K562 (cell line): ENCODE data around the gene RPL15. TPM values are rescaled to one million over a fixed set of nuclear protein-coding genes. Genes with fewer than 3 reads are reported as not detected.

Experiments
- CHD2 ChIP-seq: IDR thresholded peaks from 2 replicates; pipeline ENCODE4 v1.6.1; 2011; ENCODE audit warnings: low read depth, low read length
- EP400 ChIP-seq: fragments of 450-650 bp; IDR thresholded peaks from 2 replicates; pipeline ENCODE4 v1.6.1; 2017; ENCODE audit warnings: antibody characterized with exemption, mild to moderate bottlenecking, moderate library complexity
- ERF ChIP-seq: fragments of 450-650 bp; formaldehyde crosslinking; IDR thresholded peaks from 2 replicates; pipeline ENCODE4 v1.4.0; 2020; ENCODE audit warnings: mild to moderate bottlenecking, mixed read lengths
- ETS1 ChIP-seq: conservative IDR thresholded peaks from 2 replicates; pipeline ENCODE4 v1.6.1; 2011; ENCODE audit warnings: low read depth, mild to moderate bottlenecking, low read length; ENCODE audit not compliant: control insufficient read depth
- HDAC8 ChIP-seq: fragments of 450-650 bp; IDR thresholded peaks from 2 replicates; pipeline ENCODE4 v1.6.1; 2016; ENCODE audit warnings: mild to moderate bottlenecking, missing genetic modification characterization, moderate library complexity, missing compliant biosample characterization
- MTA3 ChIP-seq: fragments of 450-650 bp; formaldehyde crosslinking; IDR thresholded peaks from 2 replicates; pipeline ENCODE4 v1.6.1; 2017; ENCODE audit warnings: mild to moderate bottlenecking, borderline replicate concordance
- MXI1 ChIP-seq: IDR thresholded peaks from 2 replicates; pipeline ENCODE4 v1.6.1; 2011; ENCODE audit warnings: low read depth, mild to moderate bottlenecking, improper control_type of control experiment, low read length
- NCOA1 ChIP-seq: fragments of 450-650 bp; IDR thresholded peaks from 2 replicates; pipeline ENCODE4 v1.6.1; 2016; ENCODE audit warnings: low read depth
- RFX5 ChIP-seq: IDR thresholded peaks from 2 replicates; pipeline ENCODE4 v1.6.1; 2011; ENCODE audit warnings: low read depth, mild to moderate bottlenecking, improper control_type of control experiment, low read length
- SMAD3 ChIP-seq: fragments of 450-650 bp; formaldehyde crosslinking; conservative IDR thresholded peaks from 2 replicates; pipeline ENCODE4 v1.4.0; 2020; ENCODE audit warnings: mild to moderate bottlenecking
- TCF7 ChIP-seq: sonication (generic); IDR thresholded peaks from 2 replicates; pipeline ENCODE4 v1.6.1; 2016; ENCODE audit warnings: antibody characterized with exemption, borderline replicate concordance
- THRAP3 ChIP-seq: fragments of 450-650 bp; IDR thresholded peaks from 2 replicates; pipeline ENCODE4 v1.6.1; 2016; ENCODE audit warnings: mild to moderate bottlenecking, inconsistent platforms, borderline replicate concordance
- U2AF2 ChIP-seq: fragments of 200-400 bp; formaldehyde crosslinking; optimal IDR thresholded peaks from 2 replicates; pipeline ENCODE3; 2017; ENCODE audit warnings: low read depth, mild to moderate bottlenecking, low read length
- ZBTB1 ChIP-seq: sonication (generic); formaldehyde crosslinking; IDR thresholded peaks from 2 replicates; pipeline ENCODE4 v1.8.1; 2023; ENCODE audit warnings: missing genetic modification reagents, low read depth, mild to moderate bottlenecking, borderline replicate concordance
- ZC3H8 ChIP-seq: fragments of 450-650 bp; IDR thresholded peaks from 2 replicates; pipeline ENCODE4 v1.6.1; 2017
- ZHX1 ChIP-seq: fragments of 150-350 bp; conservative IDR thresholded peaks from 2 replicates; pipeline ENCODE4 v1.6.1; 2014; ENCODE audit warnings: low read length
- ZNF431 ChIP-seq: sonication (generic); formaldehyde crosslinking; IDR thresholded peaks from 2 replicates; pipeline ENCODE4 v1.8.0; 2022; ENCODE audit warnings: mild to moderate bottlenecking, missing genetic modification reagents
- polyA plus RNA-seq, 8 experiments: library from polyadenylated mRNA; depleted of rRNA in 4 of 8; stranded (reverse) in 5 of 8; unstranded in 3 of 8; fragments of >200 nt; fragmentation: Nextera tagmentation in 2 of 8; fragmentation: Illumina TruSeq in 1 of 8; extraction: Ambion mirVana in 2 of 8; extraction: Trizol in 1 of 8; gene quantifications; 2 replicates each; pipeline versions ENCODE4 v1.2.1 to v1.2.3, GENCODE V29; 2011 to 2014; ENCODE audit warnings: inconsistent platforms in 1 of 8, missing spikeins in 1 of 8
- total RNA-seq, 7 experiments: library from RNA; depleted of rRNA in 6 of 7; stranded (reverse); fragments of >200 nt in 6 of 7; fragmentation: Illumina TruSeq in 2 of 7; extraction: Trizol in 2 of 7; gene quantifications; 2 replicates each; pipeline versions ENCODE4 v1.2.1 to v1.2.3, GENCODE V29; 2011 to 2021; ENCODE audit warnings: low replicate concordance in 1 of 7
- TF ChIP-seq, protein P1 (sequence below), 2 experiments: fragments of 450-650 bp; IDR thresholded peaks; 2 replicates each; pipeline ENCODE4 v1.6.1; 2018; ENCODE audit warnings: mild to moderate bottlenecking in 2 of 2, low read depth in 1 of 2; ENCODE audit not compliant: partially characterized antibody in 2 of 2
- TF ChIP-seq, protein P2 (sequence below): fragments of 200-800 bp; sonication (Bioruptor generic); IDR thresholded peaks from 2 replicates; pipeline ENCODE4 v1.6.1; 2017; ENCODE audit warnings: missing genetic modification characterization, missing compliant biosample characterization

RPL15 gene
- total and polyA plus RNA-seq, 9 of the 15 experiments (the other 6 are each of a cell fraction or from before 2014, with no cell fraction given): 2,393 to 8,850 (median 3,928) TPM

DNA sequence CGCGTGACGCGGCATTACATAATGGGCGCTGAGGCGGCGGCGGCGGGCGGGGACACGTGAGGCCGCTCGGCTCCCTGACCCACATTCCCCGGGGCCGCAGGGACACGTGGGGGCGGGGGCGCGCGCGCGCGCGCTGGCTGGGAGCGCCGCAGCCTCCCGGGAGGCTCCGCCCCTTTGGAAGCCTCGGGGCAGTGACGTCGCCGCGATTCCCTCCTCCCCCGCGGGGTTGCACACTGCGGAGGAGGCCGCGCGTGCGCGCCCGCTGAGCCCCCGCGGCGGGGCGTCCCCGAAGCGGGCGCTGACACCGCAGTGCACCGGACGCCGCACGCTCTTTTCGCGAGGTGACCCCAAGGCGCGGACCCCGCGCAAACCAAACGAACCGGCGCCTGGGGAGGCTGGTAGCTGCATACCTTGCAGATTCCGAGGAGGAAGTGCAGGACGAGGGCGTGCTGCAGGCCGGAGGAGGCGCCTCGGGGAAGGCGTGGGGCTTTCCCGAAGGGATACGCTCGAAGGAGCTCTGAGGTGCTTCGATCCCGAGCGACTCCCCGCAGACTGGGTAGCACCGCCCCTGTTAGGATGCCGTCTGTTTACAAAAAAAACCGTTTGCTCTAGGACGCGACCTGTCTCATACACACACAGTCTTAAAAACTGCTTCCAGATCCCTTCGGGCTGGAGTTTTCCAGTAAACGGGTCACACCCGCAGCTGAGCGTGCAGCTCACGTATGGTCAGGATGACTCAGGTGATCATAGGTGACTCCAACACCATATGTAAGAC is 29.2 kb downstream of the RPL15 start (continued):
- TF ChIP-seq, protein P1, sequence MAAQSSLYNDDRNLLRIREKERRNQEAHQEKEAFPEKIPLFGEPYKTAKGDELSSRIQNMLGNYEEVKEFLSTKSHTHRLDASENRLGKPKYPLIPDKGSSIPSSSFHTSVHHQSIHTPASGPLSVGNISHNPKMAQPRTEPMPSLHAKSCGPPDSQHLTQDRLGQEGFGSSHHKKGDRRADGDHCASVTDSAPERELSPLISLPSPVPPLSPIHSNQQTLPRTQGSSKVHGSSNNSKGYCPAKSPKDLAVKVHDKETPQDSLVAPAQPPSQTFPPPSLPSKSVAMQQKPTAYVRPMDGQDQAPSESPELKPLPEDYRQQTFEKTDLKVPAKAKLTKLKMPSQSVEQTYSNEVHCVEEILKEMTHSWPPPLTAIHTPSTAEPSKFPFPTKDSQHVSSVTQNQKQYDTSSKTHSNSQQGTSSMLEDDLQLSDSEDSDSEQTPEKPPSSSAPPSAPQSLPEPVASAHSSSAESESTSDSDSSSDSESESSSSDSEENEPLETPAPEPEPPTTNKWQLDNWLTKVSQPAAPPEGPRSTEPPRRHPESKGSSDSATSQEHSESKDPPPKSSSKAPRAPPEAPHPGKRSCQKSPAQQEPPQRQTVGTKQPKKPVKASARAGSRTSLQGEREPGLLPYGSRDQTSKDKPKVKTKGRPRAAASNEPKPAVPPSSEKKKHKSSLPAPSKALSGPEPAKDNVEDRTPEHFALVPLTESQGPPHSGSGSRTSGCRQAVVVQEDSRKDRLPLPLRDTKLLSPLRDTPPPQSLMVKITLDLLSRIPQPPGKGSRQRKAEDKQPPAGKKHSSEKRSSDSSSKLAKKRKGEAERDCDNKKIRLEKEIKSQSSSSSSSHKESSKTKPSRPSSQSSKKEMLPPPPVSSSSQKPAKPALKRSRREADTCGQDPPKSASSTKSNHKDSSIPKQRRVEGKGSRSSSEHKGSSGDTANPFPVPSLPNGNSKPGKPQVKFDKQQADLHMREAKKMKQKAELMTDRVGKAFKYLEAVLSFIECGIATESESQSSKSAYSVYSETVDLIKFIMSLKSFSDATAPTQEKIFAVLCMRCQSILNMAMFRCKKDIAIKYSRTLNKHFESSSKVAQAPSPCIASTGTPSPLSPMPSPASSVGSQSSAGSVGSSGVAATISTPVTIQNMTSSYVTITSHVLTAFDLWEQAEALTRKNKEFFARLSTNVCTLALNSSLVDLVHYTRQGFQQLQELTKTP (IDR thresholded peaks at IDR 0.05; ENCODE audit: low read depth in 1 of 2, partially characterized antibody in 2 of 2): no peak
- TF ChIP-seq ERF (peak; percentile 90; the same call in 1 of the 2 replicates), MTA3 (peak; percentile 79), EP400 (peak; percentile 67), SMAD3 (CRISPR knock-in tag) (no peak), TCF7 (peak; percentile 31; the same call in 1 of the 2 replicates), CHD2 (no peak; the same call in 1 of the 2 replicates), MXI1 (no peak), ZNF431 (peak; percentile 88), THRAP3 (no peak), HDAC8 (peak; percentile 23; the same call in 1 of the 2 replicates), ZBTB1 (CRISPR knock-in tag) (peak; percentile 73; the same call in 1 of the 2 replicates), RFX5 (no peak), NCOA1 (no peak), ZHX1 (no peak), U2AF2 (no peak), ZC3H8 (no peak), ETS1 (peak; percentile 67; the same call in 1 of the 2 replicates)
- TF ChIP-seq, protein P2, sequence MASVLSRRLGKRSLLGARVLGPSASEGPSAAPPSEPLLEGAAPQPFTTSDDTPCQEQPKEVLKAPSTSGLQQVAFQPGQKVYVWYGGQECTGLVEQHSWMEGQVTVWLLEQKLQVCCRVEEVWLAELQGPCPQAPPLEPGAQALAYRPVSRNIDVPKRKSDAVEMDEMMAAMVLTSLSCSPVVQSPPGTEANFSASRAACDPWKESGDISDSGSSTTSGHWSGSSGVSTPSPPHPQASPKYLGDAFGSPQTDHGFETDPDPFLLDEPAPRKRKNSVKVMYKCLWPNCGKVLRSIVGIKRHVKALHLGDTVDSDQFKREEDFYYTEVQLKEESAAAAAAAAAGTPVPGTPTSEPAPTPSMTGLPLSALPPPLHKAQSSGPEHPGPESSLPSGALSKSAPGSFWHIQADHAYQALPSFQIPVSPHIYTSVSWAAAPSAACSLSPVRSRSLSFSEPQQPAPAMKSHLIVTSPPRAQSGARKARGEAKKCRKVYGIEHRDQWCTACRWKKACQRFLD (CRISPR knock-in tag): peak; percentile 75
